Measurements from ENCODE around the gene HPN. TPM values are rescaled to one million over a fixed set of nuclear protein-coding genes. Genes with fewer than 3 reads are reported as not detected.
A peak's percentile ranks its signal among the peaks of the same experiment; 100 is the strongest.

Gene HPN
- total and polyA plus RNA-seq, 10 of the 15 experiments (the other 5 are each of a cell fraction or from before 2014, with no cell fraction given): 0.21 to 0.35 TPM; not detected in 8

DNA sequence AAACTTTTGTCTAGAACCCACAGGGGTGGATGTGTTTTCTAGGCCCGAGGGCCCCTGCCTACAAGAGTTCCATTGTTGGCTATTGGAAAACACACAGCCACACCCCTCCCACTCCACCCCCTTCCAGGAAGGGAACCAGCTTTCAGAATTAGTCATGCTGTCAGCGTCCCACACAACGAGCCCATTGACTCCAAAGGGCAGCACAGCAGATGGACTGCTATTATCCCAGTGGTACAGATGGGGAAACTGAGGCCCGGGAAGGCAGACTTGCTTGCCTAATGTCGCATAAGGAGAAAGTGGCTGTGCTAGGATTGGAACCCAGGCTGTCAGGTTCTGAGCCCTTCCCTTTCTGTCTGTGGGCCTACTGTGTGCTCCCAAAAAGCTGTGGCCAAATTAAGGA, 66.0 kb downstream of the HPN start:
- FAIRE-seq: no peak
- no peak overlapping the region for H2AFZ ChIP-seq (ENCODE audit: control insufficient read depth, low read depth, low read length)
- peaks cover 0 to 2% of the 10 kb centered on the region in 2 experiments; a peak in 1 of 4 replicates for H3K27me3 ChIP-seq (replicated peaks in 1 of 2; ENCODE audit: control insufficient read depth in 2 of 2, insufficient read depth in 2 of 2, low read length in 1 of 2)
- H3K79me2 ChIP-seq (ENCODE audit: control insufficient read depth, insufficient read depth, low read length): no peaks in the 10 kb centered on the region
- SMC1A ChIA-PET (ENCODE audit: uncharacterized antibody, unreplicated experiment): no interaction called here
- intact Hi-C loops (cut with micrococcal nuclease; ENCODE audit: unreplicated experiment) (no loop called here), in situ Hi-C loops (cut with MboI) (no loop called here)
- no peaks in the 10 kb centered on the region for H3K36me3 ChIP-seq (ENCODE audit: control insufficient read depth in 2 of 2, insufficient read depth in 2 of 2, low read length in 1 of 2)
- H3K27ac ChIP-seq (ENCODE audit: control insufficient read depth, insufficient read depth): no peak overlapping the region
- CTCF ChIA-PET: no interaction called here
- WGBS (ENCODE audit: insufficient coverage, insufficient replicate concordance, low lambda C conversion rate, missing lambda C conversion rate): 20% methylated on average over 5 of the region's 5 CpGs
- no peak for TF ChIP-seq RUNX3 (IDR thresholded peaks at IDR 0.05; ENCODE audit: low read length)
- peak; percentile 38 to 50; a peak in 2 of 4 replicates for TF ChIP-seq IKZF2 (IDR thresholded peaks at IDR 0.05)
- TF ChIP-seq PAX5 (IDR thresholded peaks at IDR 0.05; ENCODE audit: borderline replicate concordance, low read depth, low read length): no peak
- no peak for TF ChIP-seq TAF1 (IDR thresholded peaks at IDR 0.05; ENCODE audit: borderline replicate concordance, low read depth, low read length)
- TF ChIP-seq IKZF1 (conservative IDR thresholded peaks at IDR 0.05): 0 out of 2 replicates have a peak, but pooled peaks have one; percentile 46
- no peak for ATAC-seq
- H4K20me1 ChIP-seq (ENCODE audit: control insufficient read depth, insufficient read depth): no peaks in the 10 kb centered on the region
- H3K4me2 ChIP-seq (ENCODE audit: control insufficient read depth, insufficient read depth): no peak overlapping the region
- no TSS peak for BruUV-seq (replicated peaks)
- no peak for DNase-seq (ENCODE audit: low read depth, low spot score)
- POLR2A ChIA-PET: interaction anchor here (1.1 kb wide), 1 partner anchor 17 kb away, joined by 3 read pairs; no protein-coding TSS in a partner anchor
- H3K9ac ChIP-seq (ENCODE audit: control insufficient read depth, insufficient read depth, low read length): no peak overlapping the region
- RAD21 ChIA-PET (ENCODE audit: unreplicated experiment): interaction anchor here (0.6 kb wide), 1 partner anchor 11 kb away, joined by 3 read pairs; no protein-coding TSS in a partner anchor
- no peaks in the 10 kb centered on the region; the same call in 2 of the 3 replicates for H3K9me3 ChIP-seq (replicated peaks; ENCODE audit: control insufficient read depth, insufficient read depth, low read length)
- H3K4me1 ChIP-seq (ENCODE audit: control insufficient read depth, insufficient read depth, low read length): no peaks in the 10 kb centered on the region
- no peak overlapping the region for H3K4me3 ChIP-seq

DNA sequence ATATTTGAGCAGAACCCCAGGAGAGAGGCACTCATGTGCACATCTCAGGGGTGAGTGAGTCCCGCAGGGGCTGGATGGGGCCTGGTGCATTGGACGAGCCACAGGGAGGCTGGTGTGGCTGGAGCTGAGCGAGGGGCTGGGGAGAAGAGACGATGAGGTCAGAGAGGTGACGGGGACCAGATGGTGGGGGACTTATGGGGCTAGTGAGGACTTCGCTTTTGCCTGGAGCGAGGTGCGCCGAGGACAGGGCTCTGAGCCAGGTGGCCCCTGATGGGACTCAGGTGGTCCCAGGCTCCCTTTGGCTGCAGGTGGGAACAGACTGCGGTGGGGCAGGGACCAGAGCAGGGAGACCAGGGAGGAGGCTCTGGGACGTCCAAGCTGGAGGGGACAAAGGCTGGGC, 67.2 kb downstream of the HPN start:
- RAD21 ChIA-PET (ENCODE audit: unreplicated experiment): no interaction called here
- Histone ChIP-seq H2AFZ (ENCODE audit: control insufficient read depth, low read depth, low read length) (no peak overlapping the region), H3K4me1 (ENCODE audit: control insufficient read depth, insufficient read depth, low read length) (no peaks in the 10 kb centered on the region), H3K9ac (ENCODE audit: control insufficient read depth, insufficient read depth, low read length) (no peak overlapping the region), H3K9me3 (replicated peaks; ENCODE audit: control insufficient read depth, insufficient read depth, low read length) (no peaks in the 10 kb centered on the region; the same call in 2 of the 3 replicates), H3K27me3 (replicated peaks in 1 of 2; ENCODE audit: control insufficient read depth in 2 of 2, insufficient read depth in 2 of 2, low read length in 1 of 2) (peaks cover 0 to 2% of the 10 kb centered on the region in 2 experiments; a peak in 1 of 4 replicates), H3K79me2 (ENCODE audit: control insufficient read depth, insufficient read depth, low read length) (no peaks in the 10 kb centered on the region), H3K36me3 (ENCODE audit: control insufficient read depth in 2 of 2, insufficient read depth in 2 of 2, low read length in 1 of 2) (no peaks in the 10 kb centered on the region), H3K4me3 (no peak overlapping the region), H4K20me1 (ENCODE audit: control insufficient read depth, insufficient read depth) (no peaks in the 10 kb centered on the region), H3K4me2 (ENCODE audit: control insufficient read depth, insufficient read depth) (no peak overlapping the region), H3K27ac (ENCODE audit: control insufficient read depth, insufficient read depth) (no peak overlapping the region)
- POLR2A ChIA-PET: no interaction called here
- intact Hi-C loops (cut with micrococcal nuclease; ENCODE audit: unreplicated experiment): no loop called here
- no peak for FAIRE-seq
- no peak for DNase-seq (ENCODE audit: low read depth, low spot score)
- SMC1A ChIA-PET (ENCODE audit: uncharacterized antibody, unreplicated experiment): no interaction called here
- 48% methylated on average over 10 of the region's 11 CpGs for WGBS (ENCODE audit: insufficient coverage, insufficient replicate concordance, low lambda C conversion rate, missing lambda C conversion rate)
- ATAC-seq: no peak
- TF ChIP-seq SMAD1 (IDR thresholded peaks at IDR 0.05; ENCODE audit: low read depth, partially characterized antibody) (no peak), NFYB (IDR thresholded peaks at IDR 0.05; ENCODE audit: insufficient read depth, low read depth, low read length) (no peak)
- in situ Hi-C loops (cut with MboI): no loop called here
- CTCF ChIA-PET: interaction anchor here (1.2 kb wide), 1 partner anchor 29 kb away, joined by 5 read pairs; no protein-coding TSS in a partner anchor
- no TSS peak for BruUV-seq (replicated peaks)
